GM19372 (cell line): ENCODE data around the gene TMEM45B.
"Not testable (repeated sequence)": the region's sequence is repeated elsewhere in the genome, so short reads cannot be mapped to it uniquely, and the experiment has no call there.

Experiments used
- ATAC-seq: cut with Tn5 transposase; IDR thresholded peaks from one replicate; pipeline ENCODE4 v1.9.1; 2021; ENCODE audit warnings: mild to moderate bottlenecking, low read depth, moderate library complexity; ENCODE audit not compliant: unreplicated experiment

TMEM45B gene

DNA sequence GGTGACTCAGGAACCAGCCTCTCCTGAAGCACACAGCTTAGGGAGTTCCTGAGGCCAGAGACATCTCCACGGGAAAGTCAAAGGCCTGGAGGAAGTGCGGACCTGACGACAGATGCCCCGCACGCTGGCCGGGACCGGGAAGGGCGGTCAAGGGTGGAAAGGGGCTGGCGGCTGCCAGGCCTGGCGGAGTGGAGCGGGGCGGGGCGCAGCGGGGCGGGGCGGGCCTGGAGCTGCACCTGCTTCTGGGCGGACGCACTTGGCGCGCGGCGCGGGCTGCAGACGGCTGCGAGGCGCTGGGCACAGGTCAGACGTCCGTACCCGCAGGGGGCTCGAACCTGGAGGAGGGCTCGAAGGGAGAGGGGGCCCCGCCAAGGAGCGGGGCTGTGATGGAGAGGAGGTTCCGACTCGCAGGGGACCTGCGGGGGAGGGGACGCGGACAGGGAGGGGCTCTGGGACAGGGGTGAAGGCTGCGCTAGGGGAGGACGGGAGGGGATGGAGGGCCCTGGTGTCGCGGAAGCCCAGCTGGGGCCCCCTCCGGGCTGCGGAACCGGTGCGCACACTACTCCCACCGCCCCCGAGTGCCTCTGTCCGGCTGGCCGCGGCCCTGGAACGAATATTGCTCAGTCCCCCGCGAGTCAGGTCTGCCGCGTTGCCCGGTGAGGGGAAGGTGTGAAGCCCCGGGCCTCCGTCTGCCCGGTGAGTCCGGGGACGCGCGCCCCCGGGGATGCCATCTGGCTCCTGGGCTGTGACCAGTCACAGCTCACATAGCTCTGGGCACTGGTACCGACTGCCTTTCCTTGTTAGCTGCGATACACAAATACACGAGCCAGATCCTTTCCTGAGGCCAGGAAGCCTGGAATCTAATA, at the start of gene TMEM45B:
TSS of gene TMEM45B (plus strand) at position 253 of the 866 bp plus-strand sequence. CDS start 36,635 bp downstream, outside the sequence.
- no peak for ATAC-seq

DNA sequence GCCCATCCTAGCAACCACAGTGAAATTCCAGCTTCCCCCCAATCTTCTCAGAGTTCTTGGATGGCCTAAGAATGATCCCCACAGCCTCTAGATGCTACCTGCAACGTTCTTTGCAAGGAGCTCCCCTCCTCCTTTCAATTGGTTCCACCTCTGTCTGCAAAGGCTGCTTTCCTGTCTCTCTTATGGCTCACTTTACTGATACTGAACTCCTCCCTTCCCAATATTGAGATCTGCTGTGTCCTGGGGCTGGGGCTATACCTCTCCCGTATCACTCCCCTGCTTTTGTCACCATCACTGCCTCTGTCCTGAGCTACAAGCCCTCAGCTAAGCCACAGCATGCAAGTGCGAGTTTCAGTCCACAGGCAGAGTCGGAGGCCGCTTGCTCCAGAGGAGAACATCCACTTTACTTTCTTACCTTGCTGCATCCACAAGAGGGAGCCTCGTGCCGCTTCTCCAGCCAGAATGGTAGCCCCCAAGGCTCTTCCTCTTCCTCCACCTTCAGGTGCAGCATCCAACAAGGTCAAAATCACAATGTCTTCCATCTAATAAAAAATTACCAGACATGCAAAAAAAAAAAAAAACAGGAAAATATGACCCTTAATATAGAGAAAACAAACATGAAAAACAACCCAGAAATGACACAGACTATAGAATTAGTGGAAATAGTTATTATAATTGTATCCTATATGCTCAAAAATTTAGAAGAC, 48.6 kb upstream of the TMEM45B start:
- ATAC-seq = peak; percentile 65

DNA sequence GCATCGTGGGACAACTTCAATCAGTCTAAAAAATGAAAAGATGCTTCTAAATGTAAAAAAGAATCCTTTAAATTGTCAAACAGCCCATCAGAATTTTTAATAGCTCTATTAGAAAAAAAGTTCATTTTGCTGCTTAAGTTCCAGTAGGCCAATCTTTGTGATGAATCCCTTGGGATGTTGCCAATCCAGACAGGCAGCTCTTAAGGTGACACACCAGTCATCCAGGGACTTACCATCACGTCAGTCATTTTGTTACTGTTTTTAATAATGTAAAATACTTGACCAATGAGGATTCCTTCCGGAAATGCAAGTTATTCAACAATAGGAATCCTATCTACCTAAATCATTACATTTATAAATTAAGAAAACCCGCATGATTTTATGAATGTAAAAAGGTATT, 47.8 kb upstream of the TMEM45B start:
- no peak for ATAC-seq

DNA sequence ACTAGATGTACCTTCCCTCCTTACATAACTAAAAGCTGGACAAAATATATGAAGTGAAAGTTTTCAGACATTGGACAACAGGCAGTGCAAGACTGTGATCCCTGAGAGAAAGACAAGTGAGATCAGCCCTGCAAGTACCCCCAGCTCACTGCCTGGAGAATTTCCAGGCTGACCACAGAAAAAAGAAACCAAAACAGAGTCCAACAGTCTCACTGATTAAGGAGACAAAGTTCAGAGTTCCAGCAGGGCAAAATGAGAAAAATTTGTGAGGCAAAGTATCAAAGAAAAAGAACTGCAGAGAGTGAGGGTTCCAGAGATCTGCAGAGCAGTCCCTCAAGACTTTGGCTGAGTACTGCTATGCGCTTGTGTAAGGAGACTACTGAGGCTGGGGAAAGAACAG, 47.3 kb upstream of the TMEM45B start:
- no peak for ATAC-seq

DNA sequence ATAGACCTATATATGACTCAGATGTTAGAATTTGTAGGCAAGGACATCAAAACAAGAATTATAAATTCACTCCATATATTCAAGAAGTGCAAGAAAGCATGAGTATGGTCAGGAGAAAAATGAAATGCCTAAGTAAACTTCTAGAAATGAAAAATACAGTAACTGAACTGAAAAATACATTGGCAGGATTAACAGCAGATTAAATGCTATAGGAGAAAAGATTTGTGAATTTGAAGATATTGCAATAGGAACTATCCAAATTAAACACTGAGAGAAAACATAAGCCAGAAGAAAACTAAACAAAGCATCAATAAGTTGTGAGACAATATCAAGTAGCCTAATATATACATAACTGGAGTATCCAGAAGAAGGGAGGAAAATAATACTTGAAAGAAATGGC, 46.6 kb upstream of the TMEM45B start:
- ATAC-seq = no peak

DNA sequence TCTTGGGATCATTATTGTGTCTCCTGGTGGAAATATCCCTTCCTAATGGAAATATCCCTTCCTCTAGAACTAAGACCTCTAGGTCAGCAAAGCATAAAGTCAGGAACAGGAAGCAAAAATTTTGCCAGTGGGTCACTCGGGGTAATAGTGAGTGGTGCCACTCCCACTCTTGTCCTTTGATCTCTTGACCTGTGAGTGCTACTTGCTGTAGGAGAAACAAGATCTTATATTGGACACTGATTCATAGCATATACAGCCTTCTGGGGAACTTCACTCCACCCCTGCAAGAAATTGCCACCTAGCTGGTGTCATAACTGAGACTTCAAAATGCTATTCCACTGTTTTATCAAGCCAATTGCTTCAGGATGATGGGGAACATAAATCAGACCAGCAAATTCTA, 44.7 kb upstream of the TMEM45B start:
- ATAC-seq = no peak

DNA sequence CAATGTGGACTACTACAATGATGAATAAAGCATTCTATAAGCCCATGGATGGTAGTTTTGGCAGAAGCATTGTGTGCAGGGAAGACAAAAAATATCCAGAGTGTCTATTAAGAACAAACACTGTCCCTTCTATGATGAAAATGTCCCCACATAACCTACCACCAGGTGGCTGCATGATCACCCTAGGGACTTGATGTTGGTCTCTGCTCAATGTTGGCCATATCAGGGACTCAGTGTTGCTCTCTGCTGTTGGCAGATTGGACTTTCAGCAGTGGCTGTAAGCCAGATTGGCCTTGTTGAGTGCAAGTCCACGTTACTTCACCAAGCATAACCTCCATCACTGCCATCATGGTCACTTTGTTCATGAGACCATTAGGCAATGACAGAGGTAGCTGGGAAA, 44.2 kb upstream of the TMEM45B start:
- not testable (repeated sequence) for ATAC-seq

DNA sequence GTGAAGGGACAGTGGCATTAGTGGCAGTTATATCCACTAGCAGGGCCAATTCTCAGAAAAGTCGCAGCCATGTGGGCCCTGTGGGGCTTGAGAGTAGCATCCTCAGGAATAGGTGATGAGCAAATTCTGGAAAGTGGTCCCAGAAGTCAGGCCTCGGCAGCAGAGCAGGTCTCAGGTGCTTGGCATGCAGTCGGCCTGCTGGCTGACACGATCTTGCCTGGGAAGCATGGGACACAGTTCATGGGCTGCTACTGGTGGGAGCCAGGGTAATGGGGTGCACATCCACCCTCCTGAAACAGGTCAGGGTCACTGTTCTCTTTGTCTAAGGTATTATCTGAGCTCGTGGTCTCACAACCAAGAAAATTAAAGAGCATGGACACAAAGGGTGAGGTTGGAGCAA, 36.8 kb upstream of the TMEM45B start:
- ATAC-seq = no peak

DNA sequence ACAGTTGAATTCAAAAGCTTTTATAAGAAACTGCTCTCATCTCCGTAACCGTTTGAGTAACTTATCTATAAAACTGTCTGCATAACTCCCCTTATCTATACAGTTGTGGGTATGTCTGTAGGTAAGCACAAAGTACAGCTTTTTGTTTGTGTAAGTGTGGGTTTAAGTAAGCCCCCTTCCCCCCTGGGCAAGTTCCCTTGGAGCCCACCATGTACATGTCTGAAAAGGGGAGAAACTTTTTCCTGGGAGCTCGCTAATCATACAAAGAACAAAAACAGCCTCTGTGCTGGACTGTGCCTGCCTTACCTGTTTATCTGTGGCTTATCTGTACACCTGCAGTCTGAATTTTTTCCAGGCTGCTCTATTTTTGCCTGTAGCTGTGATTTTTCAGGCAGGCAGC, 36.3 kb upstream of the TMEM45B start:
- no peak for ATAC-seq

DNA sequence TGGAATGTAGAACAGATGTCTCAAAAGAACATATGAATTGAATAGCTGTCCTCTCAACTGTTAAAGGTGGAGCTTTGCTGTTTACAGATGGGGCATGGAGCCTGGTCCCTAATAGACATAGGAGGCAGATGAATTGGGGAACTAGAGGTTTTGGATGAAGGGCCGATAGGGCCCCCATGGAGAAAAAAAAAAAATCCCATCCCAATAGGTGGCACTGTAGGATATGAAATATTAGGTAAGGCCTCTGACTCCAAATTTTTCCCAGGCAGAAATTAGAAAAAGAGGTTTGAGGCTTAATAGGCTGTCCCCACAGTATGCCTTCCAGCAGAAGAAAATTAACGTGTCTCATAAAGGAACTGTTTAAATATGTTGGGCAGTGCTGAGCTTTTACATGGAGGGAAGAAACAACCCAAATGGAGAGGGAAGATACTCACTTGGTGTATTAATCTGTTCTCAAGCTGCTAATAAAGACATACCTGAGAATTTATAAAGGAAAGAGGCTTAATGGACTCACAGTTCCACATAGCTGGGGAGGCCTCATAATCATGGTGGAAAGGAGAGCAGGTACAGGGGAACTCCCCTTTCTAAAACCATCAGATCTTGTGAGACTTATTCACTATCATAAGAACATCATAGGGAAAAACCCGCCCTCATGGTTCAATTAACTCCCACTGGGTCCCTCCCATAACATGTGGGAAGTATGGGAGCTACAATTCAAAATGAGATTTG, 30.1 kb upstream of the TMEM45B start:
- ATAC-seq = no peak

DNA sequence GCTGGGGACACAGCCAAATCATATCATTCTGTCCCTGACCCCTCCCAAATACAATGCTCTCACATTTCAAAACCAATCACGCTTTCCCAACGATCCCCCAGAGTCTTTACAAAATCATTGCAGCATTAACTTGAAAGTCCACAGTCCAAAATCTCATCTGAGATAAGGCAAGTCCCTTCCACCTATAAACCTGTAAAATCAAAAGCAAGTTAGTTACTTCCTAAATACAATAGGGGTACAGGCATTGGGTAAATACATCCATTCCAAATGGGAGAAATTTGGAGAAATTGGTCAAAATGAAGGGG, 29.6 kb upstream of the TMEM45B start:
- ATAC-seq = not testable (repeated sequence)

DNA sequence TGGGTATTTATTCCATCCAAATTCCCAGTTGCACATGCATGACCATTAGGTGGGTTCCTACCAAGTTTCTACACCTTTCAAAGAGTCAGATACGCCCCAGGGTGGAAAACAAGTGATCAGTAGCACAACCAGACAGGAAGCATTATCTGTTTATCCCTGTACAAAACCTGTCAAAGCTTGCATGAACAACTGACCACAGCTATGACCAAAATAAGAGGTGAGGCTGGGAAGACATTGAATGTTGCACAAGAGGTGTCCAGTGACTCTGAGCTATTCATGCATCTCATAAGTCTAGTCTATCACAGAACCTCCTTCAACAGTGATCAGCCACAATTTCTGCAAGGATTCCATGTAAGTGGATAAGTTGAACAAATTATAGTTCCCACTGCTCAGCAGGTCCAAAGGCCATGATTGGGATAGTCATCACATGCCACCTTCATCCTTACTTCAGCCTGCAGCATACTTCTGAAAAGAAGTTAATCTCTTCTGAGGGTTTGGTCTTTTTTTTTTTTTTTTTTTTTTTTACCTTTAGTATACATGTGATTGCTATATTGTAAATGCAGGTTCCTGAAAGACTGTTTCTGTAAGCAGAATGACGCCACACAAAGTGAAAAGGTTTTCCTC, 28.0 kb upstream of the TMEM45B start:
- no peak for ATAC-seq

DNA sequence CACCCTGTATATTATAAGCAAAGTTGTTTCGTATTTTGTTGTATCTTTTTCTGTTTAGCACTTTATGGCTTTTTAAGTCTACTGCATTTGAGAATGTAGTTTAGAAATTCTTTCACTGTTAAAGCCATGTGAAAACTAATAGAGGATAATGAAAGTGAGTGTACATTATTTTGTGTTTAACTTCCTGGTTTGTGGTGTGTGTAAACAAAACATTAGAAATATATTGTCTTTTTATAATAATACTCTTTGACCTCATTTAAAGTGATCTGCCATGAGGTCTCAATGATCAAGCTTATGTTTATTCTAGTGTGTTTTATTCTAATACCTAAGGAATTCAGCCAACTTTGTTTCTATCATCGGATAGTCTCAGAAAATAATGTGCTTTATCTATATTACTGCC, 27.4 kb upstream of the TMEM45B start:
- no peak for ATAC-seq

DNA sequence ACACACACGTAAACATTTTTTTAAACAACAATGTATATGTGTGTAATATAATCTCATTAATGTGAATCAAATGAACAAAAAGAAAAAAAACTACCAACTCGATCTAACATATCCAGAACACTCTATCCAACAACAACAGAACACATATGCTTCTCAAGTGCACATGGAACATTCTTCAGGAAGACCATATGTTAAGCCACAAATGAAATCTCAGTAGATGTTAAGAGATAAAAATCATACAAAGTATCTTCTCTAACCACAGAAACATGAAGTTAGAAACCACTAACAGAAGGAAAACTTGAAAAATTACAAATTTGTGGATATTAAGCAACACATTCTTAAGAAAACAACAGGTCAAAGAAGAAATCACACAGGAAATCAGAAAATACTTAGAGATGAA, 25.5 kb upstream of the TMEM45B start:
- no peak for ATAC-seq

DNA sequence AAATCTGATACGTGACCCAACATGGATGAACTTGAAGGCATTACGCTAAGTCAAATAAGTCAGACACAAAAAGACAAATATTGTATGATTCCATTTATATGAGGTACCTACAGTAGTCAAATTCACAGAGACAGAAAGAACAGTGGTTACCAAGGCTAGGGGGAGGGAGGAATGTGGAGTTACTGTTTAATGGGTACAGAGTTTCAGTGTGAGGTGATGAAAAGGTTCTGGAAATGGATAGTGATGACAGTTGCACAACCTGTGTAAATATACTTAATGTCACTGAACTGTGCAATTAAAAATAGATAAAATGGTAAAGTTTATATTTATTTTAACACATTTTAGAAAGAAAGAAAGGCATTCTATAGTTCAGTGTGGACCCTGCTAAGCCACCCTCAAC, 24.1 kb upstream of the TMEM45B start:
- no peak for ATAC-seq

DNA sequence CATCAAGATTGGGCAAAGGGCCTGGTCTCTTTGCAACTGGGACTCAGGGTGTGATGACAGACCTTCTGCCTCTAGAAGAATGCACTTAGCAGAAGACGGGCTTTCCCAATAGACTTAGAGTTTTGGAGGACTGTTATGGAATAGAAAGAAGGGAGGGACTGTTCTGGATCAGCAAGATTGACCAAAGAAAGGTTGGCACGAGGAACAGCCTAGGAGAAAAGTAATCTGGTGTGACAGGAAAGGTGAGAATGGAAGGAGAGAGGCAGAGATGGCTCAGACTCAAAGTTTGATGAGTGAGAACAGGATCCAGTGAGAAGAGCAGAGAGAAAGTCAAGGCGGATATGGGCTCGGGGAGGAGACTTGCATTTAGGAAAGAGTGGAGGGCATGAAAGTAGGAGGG, 23.0 kb upstream of the TMEM45B start:
- no peak for ATAC-seq

DNA sequence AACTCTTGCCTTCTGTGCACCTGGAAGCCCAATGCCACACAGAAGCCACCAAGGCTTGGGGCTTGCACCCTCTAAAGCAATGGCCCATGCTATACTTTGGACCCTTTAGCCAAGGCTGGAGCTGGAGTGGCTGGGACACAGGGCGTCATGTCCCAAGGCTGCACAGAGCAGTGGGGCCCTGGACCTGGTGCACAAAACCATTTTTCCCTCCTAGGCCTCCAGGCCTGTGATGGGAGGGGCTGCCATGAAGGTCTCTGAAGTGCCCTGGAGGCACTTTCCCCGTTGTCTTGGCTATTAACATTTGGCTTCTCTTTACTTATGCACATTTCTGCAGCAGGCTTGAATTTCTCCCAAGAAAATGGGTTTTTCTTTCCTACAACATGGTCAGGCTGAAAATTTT, 20.6 kb upstream of the TMEM45B start:
- ATAC-seq = no peak

DNA sequence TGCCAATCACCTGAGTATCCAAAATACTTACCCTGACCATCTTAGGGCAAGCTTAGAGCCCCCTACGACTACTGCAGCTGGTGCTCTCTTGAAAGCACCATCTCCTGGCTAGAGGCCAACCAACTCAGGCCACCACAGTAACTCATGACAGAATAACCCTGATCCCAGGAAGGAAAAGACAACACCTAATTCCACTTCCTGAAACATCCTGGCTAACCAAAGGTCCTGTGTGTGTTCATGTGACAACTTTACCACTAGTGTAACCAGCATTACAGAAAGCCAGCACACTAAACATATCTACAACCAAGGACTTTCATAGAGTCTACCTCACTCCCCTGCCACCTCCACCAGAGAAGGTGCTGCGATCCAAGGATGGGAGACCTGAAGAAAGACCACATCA, 17.4 kb upstream of the TMEM45B start:
- no peak for ATAC-seq

DNA sequence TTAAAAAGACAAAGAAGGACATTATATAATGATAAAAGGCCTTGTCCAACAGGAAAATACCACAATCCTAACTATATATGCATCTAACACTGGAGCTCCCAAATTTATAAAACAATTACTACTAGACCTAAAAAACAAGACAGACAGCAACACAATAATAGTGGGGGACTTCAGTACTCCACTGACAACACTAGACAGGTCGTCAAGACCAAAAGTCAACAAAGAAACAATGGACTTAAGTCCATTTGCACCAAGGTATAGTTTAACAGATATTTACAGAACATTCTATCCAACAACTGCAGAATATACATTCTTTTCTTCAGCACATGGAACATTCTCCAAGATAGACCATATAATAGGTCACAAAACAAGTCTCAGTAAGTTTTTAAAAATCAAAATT, 15.5 kb upstream of the TMEM45B start:
- not testable (repeated sequence) for ATAC-seq

DNA sequence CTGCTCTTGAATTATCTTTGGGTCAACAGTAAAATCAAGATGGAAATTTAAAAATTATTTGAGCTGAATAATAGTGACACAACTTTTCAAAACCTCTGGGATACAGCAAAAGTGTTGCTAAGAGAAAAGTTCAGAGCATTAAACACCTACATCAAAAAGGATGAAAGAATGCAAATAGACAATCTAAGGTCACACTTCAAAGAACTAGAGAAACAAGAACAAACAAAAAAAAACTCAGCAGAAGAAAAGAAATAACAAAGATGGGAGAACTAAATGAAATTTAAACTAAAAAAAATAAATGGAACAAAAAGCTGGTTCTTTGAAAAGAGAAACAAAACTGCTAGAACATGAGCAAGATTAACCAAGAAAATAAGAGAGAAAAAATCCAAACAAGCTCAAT, 15.0 kb upstream of the TMEM45B start:
- ATAC-seq = no peak

DNA sequence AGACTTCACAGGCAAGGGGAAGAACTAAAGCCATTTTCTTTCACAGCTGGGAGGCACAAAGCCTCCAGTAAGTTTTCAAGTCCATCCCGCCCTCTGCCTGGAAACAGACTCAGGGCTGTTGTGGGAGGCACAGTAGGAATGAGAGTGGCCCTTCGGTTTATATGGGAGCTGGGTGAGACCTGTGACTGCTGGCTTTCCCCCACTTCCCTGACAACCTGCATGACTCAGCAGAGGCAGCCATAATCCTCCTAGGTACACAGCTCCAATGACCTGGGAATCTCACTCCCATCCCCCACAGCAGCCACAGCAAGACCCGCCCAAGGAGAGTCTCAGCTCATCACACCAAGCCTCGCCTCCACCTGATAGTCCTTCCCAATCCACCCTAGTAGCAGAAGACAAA, 12.1 kb upstream of the TMEM45B start:
- no peak for ATAC-seq
